Measurements from ENCODE around the gene UBE2D1.

DNA sequence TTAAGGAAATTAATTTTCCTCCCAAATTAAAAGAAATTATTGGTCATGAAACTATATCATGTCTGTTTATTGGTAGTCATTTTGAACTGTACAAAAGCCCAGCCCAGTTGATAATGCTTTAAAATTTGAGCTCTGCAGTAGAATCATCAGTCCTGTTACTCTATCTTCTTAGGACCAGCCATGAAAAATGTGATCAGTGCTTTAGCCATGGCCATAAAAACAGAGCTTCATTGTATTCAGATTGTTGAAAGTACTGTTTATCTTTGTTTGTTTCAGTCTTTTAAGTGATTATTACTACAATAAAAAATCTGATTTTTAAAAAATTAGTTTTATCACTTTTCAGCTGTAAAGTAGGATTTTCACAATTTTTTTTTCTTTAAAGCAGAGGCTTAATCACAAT, 36.7 kb downstream of the UBE2D1 start:
- TF ChIP-seq ISL1 (CRISPR knock-in tag; IDR thresholded peaks at IDR 0.05), result no peak
- TF ChIP-seq, protein P1, sequence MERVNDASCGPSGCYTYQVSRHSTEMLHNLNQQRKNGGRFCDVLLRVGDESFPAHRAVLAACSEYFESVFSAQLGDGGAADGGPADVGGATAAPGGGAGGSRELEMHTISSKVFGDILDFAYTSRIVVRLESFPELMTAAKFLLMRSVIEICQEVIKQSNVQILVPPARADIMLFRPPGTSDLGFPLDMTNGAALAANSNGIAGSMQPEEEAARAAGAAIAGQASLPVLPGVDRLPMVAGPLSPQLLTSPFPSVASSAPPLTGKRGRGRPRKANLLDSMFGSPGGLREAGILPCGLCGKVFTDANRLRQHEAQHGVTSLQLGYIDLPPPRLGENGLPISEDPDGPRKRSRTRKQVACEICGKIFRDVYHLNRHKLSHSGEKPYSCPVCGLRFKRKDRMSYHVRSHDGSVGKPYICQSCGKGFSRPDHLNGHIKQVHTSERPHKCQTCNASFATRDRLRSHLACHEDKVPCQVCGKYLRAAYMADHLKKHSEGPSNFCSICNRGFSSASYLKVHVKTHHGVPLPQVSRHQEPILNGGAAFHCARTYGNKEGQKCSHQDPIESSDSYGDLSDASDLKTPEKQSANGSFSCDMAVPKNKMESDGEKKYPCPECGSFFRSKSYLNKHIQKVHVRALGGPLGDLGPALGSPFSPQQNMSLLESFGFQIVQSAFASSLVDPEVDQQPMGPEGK (CRISPR knock-in tag; IDR thresholded peaks at IDR 0.05; ENCODE audit: borderline replicate concordance), result no peak
- no peak for TF ChIP-seq RARB (CRISPR knock-in tag; IDR thresholded peaks at IDR 0.05)
- no peak for TF ChIP-seq ZFP30 (CRISPR knock-in tag; IDR thresholded peaks at IDR 0.05)
- no peak for TF ChIP-seq BACH2 (CRISPR knock-in tag; IDR thresholded peaks at IDR 0.05; ENCODE audit: borderline replicate concordance)
- no peak for TF ChIP-seq SNAI2 (CRISPR knock-in tag; IDR thresholded peaks at IDR 0.05)
- TF ChIP-seq ZNF8 (CRISPR knock-in tag; IDR thresholded peaks at IDR 0.05), result no peak
- no peak for TF ChIP-seq TCF4 (CRISPR knock-in tag; IDR thresholded peaks at IDR 0.05; ENCODE audit: borderline replicate concordance)
- TF ChIP-seq CSDC2 (CRISPR knock-in tag; IDR thresholded peaks at IDR 0.05), result no peak
- no peak for TF ChIP-seq ZNF70 (CRISPR knock-in tag; IDR thresholded peaks at IDR 0.05)
- no peak for TF ChIP-seq ZFP3 (CRISPR knock-in tag; IDR thresholded peaks at IDR 0.05)
- TF ChIP-seq, protein P2, sequence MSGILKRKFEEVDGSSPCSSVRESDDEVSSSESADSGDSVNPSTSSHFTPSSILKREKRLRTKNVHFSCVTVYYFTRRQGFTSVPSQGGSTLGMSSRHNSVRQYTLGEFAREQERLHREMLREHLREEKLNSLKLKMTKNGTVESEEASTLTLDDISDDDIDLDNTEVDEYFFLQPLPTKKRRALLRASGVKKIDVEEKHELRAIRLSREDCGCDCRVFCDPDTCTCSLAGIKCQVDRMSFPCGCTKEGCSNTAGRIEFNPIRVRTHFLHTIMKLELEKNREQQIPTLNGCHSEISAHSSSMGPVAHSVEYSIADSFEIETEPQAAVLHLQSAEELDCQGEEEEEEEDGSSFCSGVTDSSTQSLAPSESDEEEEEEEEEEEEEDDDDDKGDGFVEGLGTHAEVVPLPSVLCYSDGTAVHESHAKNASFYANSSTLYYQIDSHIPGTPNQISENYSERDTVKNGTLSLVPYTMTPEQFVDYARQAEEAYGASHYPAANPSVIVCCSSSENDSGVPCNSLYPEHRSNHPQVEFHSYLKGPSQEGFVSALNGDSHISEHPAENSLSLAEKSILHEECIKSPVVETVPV (CRISPR knock-in tag; IDR thresholded peaks at IDR 0.05), result no peak
- TF ChIP-seq, protein P3, sequence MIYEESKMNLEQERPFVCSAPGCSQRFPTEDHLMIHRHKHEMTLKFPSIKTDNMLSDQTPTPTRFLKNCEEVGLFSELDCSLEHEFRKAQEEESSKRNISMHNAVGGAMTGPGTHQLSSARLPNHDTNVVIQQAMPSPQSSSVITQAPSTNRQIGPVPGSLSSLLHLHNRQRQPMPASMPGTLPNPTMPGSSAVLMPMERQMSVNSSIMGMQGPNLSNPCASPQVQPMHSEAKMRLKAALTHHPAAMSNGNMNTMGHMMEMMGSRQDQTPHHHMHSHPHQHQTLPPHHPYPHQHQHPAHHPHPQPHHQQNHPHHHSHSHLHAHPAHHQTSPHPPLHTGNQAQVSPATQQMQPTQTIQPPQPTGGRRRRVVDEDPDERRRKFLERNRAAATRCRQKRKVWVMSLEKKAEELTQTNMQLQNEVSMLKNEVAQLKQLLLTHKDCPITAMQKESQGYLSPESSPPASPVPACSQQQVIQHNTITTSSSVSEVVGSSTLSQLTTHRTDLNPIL (CRISPR knock-in tag; IDR thresholded peaks at IDR 0.05; ENCODE audit: low read depth), result no peak
- TF ChIP-seq GLIS3 (CRISPR knock-in tag; IDR thresholded peaks at IDR 0.05), result no peak
